DMS114 treated with DMSO at 0.1 percent for 48 hours (cell line): Measurements from ENCODE around the gene TOX4.
A peak's percentile ranks its signal among the peaks of the same experiment; 100 is the strongest.

ENCODE experiments used
- DNase-seq: peaks from one replicate; lab custom pipeline; 2025; ENCODE audit not compliant: unreplicated experiment; lab: John Stamatoyannopoulos, UW

Gene TOX4

DNA sequence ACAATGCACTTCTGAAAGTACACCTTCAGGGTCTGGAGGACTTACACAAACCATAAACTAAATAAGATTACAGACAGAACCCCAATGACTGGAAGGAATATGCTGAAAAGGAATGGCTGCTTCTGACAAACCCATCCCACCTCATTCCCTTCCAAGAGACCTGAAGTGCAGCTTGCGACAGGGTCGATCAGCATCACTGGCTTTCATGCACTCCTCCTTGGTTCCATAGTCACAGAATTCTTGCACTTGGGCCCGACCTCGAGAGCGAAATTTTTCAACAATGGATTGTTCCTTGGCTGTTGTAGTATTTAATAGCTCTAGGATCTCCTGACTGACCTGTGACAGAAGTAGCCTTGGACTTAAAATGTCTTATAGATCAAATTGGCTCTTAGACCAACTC, 24.6 kb downstream of the TOX4 start:
- DNase-seq = no peak

DNA sequence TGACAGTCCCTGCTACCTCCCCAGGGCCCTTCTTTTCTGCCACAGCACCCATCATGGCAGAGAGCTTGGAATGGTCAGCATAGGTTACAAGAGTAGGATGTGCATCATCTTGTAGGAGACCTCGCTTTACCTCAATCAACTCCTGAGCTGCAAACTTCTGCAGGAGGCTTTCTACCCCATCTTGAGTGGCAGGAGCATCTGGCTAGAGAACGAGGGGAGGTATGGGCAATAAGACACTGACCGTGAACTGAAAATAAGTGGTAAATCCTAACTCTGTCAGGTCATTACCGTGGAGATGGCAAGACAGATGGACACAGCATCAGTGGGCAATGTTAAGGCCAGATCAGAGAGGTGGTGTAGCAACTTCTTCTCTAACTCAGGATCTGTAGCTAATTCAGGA, 26.4 kb downstream of the TOX4 start:
- DNase-seq = no peak

DNA sequence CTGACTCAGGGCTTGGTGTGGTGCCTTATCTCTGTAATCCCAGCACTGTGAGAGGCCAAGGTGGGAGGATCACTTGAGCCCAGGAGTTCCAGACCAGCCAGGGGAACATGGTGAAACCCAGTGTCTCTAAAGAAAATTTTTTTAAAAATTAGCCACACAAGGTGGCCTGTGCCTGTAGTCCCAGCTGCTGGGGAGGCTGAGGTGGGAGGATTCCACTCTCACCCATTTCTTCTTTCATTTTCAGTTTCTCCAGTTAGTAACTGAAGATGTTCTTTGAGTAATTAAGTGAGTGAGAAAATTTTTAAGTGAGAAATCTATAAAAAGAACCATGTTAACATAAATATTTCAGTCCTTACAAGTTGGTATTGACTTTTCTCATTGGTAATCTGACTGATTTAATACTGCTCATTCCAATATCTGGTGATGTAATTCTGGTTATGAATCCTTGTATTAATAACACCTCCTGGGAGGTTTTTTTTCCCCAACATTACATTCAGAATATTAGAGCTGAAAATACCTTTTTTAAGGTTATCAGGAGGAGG, 28.1 kb downstream of the TOX4 start:
- DNase-seq = no peak

DNA sequence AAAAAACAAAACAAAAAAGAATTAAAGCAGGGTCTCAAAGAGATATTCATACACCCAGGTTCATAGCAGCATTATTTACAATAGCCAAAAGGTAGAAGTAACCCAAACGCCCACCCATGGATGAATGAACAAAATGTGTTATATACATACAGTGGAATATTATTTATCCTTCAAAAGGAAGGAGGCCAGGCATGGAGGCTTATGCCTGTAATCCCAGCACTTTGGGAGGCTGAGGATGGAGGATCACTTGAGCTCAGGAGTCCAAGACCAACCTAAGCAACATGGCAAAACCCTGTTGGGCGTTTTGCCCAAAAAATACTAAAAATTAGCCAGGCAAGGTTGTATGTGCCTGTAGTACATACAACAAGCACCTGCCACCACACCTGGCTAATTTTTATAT, 29.6 kb downstream of the TOX4 start:
- no peak for DNase-seq

DNA sequence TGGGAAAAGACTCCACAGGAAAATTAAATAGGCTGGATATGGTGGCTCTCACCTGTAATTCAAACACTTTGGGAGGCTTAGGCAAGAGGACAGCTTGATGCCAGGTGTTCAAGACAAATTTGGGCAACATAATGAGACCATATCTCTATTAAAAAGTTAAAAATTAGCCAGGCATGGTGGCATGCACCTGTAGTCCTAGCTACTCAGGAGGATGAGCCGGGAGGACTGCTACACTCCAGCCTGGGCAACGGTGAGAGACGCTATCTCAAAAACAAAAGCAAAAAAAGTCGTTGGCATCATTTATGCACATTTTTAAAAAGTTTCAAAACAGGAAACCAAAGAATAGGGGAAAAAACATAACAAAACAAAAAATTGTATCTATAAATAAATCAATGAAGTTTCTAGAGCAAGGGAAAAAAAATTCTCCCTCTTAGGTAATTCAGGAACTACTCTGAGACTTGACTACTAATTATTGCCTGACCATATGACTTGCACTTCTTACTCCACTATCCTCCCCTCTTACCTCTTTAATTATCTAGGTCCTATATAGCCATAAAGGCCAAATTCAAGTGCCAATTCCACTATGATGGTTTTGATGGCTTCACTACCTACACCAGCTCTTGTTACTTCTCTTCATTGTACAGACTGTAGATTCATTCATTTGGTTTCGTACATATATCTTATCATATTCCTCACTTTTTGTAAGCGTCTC, 32.6 kb downstream of the TOX4 start:
- no peak for DNase-seq

DNA sequence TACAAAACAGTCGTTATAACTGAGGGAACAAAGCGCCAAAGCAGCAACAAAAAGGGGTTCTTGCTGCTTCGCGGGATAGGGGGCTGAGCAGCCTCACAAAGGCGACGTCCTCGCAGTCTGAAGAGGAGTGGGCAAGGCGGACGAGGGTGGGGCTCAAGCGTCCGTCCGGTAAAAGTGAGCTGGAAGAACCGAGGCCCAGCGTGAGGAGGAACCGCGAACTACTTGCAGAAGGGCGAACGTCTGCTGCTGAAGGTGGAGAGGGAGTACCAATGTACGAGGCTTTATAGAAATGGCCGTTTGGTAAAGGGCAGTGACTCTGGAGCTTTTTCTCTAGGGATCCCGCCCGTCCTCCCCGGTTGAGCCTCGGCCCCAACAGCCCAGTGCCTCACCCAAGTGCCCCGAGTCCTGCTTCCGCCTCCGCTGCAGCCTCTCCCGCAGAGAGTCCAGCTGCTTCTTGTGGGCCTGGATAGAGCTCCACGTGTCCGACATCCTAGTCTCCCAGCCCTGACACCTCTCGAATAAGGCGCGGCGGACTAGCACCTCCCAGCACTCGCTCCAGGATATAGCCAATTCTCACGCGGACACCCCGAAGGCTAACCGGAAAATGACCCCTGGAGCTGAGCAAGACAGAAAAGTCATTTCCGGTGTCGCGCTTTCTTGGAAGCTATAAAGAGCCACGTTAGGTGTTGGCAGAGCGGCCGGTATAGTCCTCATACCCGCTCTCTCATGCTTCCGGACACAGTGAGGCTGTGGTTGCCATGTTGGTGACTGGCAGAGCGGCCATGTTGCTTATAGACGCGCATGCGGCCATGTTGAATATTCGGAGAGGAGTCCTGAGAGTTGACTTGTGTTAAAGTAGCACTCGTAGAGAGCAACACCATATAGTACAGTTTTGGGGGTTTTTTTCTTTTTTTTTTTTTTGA, 34.0 kb downstream of the TOX4 start, which contains the start of gene METTL3:
TSS of gene METTL3 (minus strand) at position 606 of the 923 bp plus-strand sequence. CDS start at position 489, 117 bp downstream.
- peak; percentile 97 for DNase-seq

DNA sequence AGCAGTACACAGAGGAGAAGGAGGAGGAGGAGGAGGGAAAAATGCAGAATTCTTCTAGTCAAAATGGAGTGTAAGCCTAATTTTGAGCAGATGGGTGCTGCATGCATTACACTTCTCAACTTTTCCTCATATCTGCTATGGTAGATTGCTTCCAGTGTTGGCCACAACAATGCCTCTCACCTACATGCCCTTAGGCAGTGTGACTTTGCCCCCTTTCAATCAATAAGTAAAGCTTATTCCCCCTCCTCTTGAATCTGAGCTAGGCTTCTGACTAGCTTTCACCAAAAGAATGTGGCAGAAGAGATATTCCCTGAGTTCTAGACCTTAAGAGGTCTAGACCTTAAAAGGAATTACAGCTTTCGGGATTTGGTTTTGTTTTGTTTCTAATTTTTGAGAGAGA, 37.3 kb downstream of the TOX4 start:
- DNase-seq = no peak

DNA sequence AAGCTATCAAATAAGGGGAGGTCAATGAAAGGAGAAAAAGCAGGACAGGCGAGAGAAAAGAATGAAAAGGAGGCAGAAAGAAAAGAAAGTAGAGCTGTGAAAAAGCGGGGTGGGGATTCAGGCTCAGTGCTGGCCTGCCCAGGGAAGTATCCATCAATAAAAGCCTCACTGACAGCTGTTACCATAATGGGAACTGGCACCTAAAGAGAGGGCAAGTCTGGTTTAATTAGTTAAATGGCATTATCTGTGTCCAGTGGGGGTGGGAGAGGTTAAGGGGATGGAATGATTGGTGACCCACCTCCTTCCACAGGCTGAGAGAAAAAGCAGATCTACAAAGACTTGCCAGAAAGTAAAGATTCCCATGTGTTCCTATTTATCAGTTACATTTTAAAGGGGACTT, 41.7 kb downstream of the TOX4 start:
- DNase-seq = no peak

DNA sequence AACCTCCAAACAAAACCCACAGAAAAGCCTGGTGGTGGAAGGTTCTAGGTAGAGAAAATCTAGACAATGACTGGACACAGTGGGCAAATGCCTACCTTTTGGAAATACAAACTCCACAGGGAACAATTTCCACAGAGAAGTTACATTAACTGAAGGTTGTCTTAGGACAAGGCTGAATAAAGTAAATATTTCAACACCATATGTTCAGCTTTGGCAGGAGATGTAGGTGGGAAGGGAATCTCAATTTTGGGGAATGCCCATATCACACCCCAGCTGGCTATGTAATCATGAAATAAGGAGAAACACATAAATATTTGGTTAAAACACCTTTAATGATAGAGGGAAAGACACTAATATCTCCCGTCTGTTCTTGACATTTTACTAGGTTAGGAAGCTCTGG, 43.8 kb downstream of the TOX4 start:
- DNase-seq = no peak

DNA sequence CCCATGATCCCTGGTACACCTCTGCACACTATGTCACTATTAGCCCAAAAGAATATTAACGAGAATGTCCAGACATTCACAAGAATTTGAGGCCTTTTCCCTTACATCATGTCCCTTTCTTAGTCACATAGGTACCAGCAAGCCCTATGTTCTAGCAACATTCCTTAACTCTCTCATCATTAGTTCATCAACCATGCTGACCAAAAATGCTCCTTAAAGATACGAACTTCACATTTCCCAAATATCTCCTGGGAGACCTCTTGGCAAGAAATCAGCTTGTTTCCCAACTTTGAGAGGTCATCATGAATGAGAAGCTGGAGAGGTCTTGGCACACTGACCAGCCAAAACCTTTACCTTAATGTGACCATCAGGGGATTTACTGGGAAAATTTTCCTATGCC, 44.5 kb downstream of the TOX4 start:
- no peak for DNase-seq

DNA sequence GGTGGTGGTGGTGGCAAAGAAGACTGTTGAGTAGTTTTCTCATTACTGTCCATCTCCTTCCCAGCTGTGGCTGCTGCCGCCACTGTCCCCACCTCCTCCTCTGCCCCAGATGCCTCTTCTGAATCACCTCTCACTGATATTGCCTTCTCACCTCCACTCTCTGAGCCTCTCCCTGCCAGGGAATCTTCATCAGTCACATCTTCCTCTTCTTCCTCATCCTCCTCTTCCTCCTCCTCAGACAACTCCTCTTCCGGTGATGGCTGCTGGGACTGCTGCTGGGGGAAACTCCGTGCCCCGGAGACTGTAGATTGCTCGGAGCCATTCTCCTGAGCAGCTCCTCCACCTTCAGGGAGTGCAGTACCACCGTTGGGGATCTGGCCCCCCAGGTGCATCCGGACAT, 46.2 kb downstream of the TOX4 start:
- DNase-seq = no peak

DNA sequence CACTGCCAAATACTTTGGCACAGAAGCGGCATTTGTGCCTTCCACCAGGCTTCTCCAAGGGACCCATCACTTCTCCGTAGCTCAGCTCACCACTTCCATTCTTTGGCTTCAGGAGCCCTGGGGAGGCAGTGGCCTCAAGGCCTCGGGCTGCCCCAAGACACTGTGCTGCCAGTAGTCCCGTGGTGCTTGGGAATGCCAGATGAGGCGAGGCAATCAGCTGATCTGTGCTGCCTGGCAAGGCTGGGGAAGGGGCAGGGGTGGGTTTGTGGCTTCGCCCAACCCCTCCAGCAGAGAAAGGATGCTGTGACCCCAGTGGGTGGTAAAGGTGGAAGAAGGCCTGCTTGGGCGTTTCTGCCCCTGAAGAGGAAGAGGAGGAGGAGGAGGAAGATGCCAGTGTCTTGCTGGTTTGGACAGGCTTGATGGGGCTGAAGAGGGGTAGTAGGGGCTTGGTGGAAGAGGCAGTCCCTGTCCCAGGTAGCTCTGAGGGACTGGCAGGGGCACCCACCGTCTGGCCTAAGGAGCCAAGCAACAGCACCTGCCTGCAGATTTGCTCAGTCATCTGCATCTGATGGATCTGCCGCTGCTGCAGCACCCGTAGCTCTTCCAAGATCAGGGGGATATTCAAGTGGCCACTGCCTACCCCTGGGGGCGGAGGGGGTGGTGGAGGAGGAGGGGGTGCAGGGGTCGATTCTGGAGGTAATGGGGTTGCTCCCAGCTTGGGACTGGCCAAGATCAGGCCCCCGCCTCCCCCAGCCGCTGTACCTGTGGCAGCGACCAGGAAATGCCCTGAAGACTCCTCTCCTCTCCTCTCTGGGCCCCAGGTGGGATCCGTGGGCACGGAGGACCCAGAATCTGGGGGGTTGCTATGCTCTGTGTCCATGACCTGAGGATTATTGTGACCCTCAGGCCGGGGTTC, 47.8 kb downstream of the TOX4 start:
- no peak for DNase-seq

DNA sequence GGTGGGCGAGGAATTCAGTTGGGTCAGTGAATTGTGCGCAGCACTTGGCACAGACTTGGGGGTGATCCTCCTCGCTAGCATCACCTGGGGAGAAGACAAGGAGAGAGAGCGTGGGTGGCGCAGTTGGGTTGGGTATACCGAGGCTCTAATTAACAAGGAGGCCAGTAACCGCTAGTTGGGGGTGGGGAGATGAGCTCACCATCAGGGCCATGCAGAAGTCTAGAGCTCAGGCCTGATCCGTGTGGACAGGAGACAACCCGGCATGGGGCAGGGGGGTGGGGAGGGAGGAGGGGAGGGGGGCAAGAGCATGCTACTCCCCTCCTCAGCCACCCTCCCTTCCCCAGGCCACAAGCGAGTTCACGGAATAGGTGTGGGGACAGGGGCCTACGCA, 48.6 kb downstream of the TOX4 start:
- DNase-seq = no peak

DNA sequence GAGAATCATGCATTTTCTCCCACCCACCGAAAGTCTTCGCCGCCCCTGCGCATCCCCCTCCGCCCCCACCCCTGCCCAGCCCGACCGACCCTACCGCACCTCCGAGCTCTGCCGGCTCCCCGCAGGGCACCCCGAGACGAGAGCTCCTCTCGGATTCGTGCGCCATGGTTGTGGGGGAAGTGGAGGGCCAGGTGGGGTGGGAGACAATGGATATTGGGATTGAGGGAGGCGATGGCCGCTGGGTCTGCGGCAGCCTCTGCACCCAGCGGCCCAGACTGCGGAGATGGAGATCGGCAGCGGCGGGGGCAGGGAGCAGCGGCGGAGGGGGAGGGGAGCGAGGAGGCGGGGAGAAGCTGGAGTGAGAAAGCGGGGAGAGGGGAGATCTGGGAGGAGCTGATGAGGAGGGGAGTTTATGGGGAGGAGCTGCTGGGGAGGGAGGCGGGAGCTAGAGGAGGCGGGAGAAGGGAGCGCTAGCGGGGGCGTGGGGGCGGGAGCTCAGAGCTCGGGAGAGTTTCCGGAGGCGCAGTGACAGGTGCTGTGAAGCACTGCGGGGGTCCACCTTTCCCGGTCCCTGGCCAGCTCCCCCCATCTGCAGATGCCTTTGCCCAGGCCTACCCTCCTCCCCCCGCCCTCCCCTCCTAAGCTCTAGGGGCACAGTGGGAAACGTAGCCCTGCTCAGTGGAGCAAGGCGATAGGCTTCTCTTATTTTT, 49.1 kb downstream of the TOX4 start, which contains the start of gene SALL2:
TSS of gene SALL2 (minus strand) at position 385 of the 710 bp plus-strand sequence. CDS start at position 166, 219 bp downstream.
- DNase-seq = peak; percentile 57

DNA sequence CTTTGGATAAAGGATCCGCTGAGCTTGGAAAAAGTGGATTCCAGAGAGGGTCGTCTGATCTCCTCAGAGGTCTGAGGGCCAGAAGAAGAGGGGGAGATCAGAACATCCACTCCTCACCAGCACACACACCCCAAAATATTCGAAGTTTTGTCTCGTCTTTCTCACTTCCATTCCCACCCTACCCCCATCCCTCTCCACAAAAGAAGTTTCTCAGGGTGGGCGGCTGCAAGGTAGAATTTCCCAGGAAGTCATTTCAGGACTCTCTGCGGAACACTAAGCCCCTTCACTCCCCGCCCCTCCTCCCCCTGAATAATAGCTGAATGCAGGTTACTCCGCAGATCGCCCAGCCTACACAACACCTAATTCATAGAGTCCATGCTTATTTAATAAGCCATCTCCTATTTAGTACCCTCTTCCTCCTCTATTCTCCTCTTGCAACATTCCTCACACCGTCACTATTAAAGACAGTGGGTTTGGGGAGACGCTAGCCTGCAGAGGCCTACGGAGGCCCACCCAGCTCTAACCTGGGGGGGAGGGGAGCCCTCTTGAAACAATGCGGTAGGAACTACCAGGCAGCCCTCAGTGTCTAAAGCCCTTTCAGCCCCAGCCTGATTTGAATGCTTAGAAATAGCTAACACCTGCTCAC, 49.8 kb downstream of the TOX4 start:
- DNase-seq = no peak

DNA sequence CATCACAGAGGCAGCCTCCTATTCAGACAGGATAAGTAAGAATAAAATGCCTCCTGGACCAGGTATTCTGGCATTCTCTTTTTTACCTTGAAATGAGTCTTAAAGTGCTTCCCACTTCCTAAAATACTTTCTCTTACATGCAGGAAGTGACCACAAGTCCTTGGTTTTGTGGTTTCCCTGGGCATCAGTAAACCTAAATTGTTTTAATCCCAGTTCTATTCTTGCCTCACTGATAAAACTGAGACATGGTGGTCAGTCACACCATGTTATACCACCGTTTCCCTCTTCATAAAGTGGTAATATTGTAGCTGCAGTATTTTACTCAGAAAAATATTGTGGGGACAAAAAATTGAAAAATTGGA, 50.3 kb downstream of the TOX4 start:
- DNase-seq = no peak

DNA sequence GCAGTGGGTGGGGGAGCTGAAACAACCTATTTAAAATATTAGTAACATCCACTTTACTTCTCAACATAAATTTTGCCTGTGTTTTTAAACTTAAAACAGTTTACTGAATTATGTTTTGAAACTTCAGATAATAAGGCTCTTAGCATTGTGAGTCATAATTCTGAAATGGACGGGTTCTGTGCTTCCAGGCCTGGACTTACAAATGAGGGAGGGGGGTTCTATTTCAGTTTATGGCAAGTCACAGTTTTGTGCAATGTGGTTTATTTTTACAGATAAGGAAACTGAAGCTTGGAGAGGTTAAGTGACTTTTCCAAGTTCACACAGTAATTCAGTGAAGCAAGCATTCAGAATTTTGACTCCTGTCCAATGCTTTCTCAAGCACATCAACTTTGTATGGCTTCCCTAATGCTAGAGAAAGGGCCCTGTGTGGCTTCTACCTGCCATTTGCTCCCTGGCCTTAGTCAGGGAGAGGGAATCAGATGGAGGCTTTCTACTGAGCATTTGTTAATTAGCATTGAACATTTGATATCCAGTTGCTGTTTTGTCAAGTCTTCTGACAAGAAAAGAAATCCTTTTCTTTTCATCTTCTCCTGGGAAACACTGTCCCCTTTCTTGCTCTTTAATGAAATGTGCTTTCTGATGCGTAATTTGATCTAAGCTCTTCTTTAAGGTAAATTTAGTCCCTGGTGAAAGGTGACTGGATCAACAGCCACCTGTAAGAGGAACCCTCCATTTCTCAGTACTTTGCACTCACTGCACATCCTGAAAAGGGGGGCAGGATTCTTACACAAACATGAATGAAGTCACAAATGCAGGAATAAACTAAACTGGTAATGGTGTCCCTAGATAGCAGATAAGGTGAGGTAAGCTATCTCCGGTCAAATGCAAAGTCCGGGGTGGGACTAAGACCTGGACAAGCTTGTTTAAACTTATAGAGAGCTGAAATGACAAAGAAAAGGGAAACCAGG, 51.7 kb downstream of the TOX4 start:
- no peak for DNase-seq

DNA sequence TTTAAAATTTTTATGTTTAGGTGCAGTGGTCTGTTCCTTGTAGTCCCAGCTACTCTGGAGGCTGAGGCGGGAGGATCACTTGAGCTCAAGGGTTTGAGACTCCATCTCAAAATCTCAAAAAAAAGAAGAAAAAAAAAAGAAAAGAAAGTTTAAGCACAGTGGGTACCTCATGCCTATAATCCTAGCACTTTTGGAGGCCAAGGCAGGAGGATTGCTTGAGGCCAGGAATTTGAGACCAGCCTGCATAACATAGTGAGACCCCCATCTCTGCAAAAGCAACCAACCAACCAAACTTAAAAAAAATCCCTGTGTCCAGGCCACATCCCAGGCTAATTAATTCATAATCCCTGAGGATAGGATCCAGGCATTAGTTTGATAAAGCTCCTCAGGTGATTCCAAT, 52.5 kb downstream of the TOX4 start:
- DNase-seq = no peak

DNA sequence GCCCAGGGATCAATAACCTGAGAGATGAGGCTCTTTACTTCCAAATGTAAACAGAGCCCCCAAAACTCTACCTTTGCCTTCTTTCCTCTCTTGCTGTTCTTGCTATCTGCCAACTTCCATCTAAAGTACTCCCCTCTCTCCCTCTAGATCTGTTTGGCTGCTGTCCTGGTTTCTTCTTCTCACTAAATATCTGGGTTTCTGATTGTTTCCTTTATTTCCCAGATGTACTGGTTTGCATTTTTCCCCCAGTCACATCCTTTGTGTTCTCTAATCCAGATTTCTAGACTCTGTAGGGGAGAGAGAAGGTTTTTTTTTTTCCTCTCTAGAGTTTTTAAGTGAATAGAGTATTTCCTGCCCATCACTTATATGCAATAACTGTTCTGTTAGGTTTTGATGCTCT, 56.3 kb downstream of the TOX4 start:
- no peak for DNase-seq
